Transverse colon (tissue), 4 donors: ENCODE data around the gene PDE4D. TPM values are rescaled to one million over a fixed set of nuclear protein-coding genes. Genes with fewer than 3 reads are reported as not detected.
A peak's percentile ranks its signal among the peaks of the same experiment; 100 is the strongest.

Experiments used
- DNase-seq: peaks from one replicate; pipeline ENCODE4 v3.0.0-alpha.2; 2019
- H3K27ac ChIP-seq, 4 donors: fragments of 200-600 bp; sonication (generic); 2 replicates each; pipeline ENCODE4 v1.5.1; 2016 to 2018; ENCODE audit warnings: inconsistent platforms in 4 of 4
- H3K27me3 ChIP-seq: fragments of 200-600 bp; sonication (generic); 2 replicates; pipeline ENCODE4 v1.5.1; 2017; ENCODE audit warnings: inconsistent platforms
- H3K36me3 ChIP-seq, 4 donors: fragments of 200-600 bp; sonication (generic); 2 replicates each; pipeline ENCODE4 v1.5.1; 2017 to 2019; ENCODE audit warnings: inconsistent platforms in 4 of 4
- H3K4me1 ChIP-seq, 4 donors: fragments of 200-600 bp; sonication (generic); 2 replicates each; pipeline ENCODE4 v1.5.1; 2017 to 2020; ENCODE audit warnings: inconsistent platforms in 4 of 4
- H3K4me3 ChIP-seq, 4 donors: fragments of 200-600 bp; sonication (generic); 1 replicate in 1 of 4; 2 replicates in 3 of 4; pipeline versions ENCODE4 v1.5.1 to v1.6.1; 2017 to 2019; ENCODE audit warnings: inconsistent platforms in 4 of 4
- H3K9me3 ChIP-seq, 2 donors: fragments of 200-600 bp; sonication (generic); 2 replicates each; pipeline ENCODE4 v1.5.1; 2017 to 2019; ENCODE audit warnings: inconsistent platforms in 2 of 2
- CTCF ChIP-seq, 5 experiments: fragments of 200-600 bp in 3 of 5; fragments of 450-650 bp in 2 of 5; sonication (generic) in 3 of 5; IDR thresholded peaks; 1 replicate in 2 of 5; 2 replicates in 3 of 5; pipeline ENCODE4 v1.5.1; 2016 to 2017; ENCODE audit warnings: antibody characterized with exemption in 5 of 5, inconsistent platforms in 3 of 5, mild to moderate bottlenecking in 2 of 5, moderate library complexity in 1 of 5
- EP300 ChIP-seq: sonication (generic); formaldehyde crosslinking; IDR thresholded peaks from one replicate; pipeline ENCODE4 v1.6.1; 2017; ENCODE audit warnings: antibody characterized with exemption, low read depth
- POLR2A ChIP-seq: fragments of 450-650 bp; IDR thresholded peaks from one replicate; pipeline ENCODE4 v1.6.1; 2016; ENCODE audit warnings: antibody characterized with exemption, mild to moderate bottlenecking, moderate library complexity
- POLR2AphosphoS5 ChIP-seq, 3 donors: sonication (generic); formaldehyde crosslinking; IDR thresholded peaks; one replicate each; pipeline ENCODE4 v1.6.1; 2016; ENCODE audit warnings: antibody characterized with exemption in 3 of 3
- WGBS, 2 donors: methylation state at CpG; one replicate each; pipeline ENCODE4 v1.1.5; 2018; ENCODE audit warnings: low coverage in 1 of 2; 5-methylcytosine and 5-hydroxymethylcytosine counted together
- in situ Hi-C, 4 donors: fragments of 200-750 bp; cut with MboI; loops; one replicate each; pipeline versions ENCODE4 v1.15.0 to v1.15.1; 2017; ENCODE audit warnings: low sequenced_read_pairs in 3 of 4, low pct_ligation_motif_present in 1 of 4, low pct_unique_long_range_greater_than_20kb in 1 of 4
- intact Hi-C: fragments of 100-400 bp; cut with DNase I; formaldehyde crosslinking; loops from one replicate; pipeline ENCODE4 v1.15.1; 2023; ENCODE audit warnings: low total_unique reads
- total RNA-seq, 4 donors: library from RNA; depleted of rRNA; stranded (reverse); fragments of >200 nt; gene quantifications; one replicate each; pipeline ENCODE4 v1.1.0, GENCODE V29; 2016

Gene PDE4D
- total RNA-seq, 4 donors from 2014 or later, result 47.0 to 302 (median 73.6) TPM

GRCh38 chr5:59564895-59565294, 328.6 kb downstream of the PDE4D start:
- no peak overlapping the region for H3K4me3 ChIP-seq
- intact Hi-C loops, result no loop called here
- peak; percentile 14 for DNase-seq

DNA sequence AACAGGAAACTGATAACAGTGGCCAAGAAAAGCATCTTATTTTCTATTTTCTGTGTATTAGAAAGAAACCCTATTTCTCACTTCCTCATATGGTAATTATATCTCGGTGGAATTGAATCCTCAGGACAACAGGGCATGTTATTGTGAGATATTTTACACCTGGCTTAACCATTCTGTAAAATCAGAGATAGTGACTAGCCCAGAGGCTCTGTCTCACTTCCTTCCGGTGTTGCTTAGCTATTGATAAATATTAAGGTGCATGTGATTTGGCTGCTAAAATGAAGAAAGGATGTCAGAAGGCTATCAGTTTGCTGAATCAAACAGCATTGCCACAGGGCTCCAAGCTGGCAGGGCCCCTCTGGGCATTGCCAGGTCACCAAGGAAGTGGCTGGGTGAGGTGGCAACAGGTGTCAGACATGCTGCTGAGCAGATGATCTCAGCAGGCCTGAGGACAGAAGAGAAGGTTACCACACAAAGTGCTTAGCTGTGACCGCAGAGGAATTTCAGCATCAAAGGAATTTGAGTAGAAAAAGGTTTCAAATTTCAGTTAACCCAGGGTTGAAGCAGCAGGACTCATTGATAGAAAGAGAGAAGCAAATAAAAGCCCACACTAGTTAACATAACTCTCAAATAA, 330.7 kb downstream of the PDE4D start:
- in situ Hi-C loops (no loop called here), intact Hi-C loops (no loop called here)
- H3K4me3 ChIP-seq, result no peak overlapping the region
- TF ChIP-seq CTCF (IDR thresholded peaks at IDR 0.05), result no peak
- TF ChIP-seq POLR2A, result no peak
- TF ChIP-seq POLR2AphosphoS5 (IDR thresholded peaks at IDR 0.05), result no peak
- TF ChIP-seq EP300, result no peak
- peaks cover 0 to 15% (median 6%) of the 10 kb centered on the region in 4 donors for H3K4me1 ChIP-seq
- WGBS, 2 donors, result 18 to 58% methylated on average over 2 to 3 of the region's 3 CpGs
- peak; percentile 24 for DNase-seq
- no peaks in the 10 kb centered on the region for H3K27me3 ChIP-seq
- no peaks in the 10 kb centered on the region for H3K36me3 ChIP-seq
- no peaks in the 10 kb centered on the region for H3K9me3 ChIP-seq
- H3K27ac ChIP-seq, result peak overlapping the region in 1 of 4 donors; percentile 42

More at GRCh38 chr5:59564895-59565294, 328.6 kb downstream of the PDE4D start:
- Histone ChIP-seq H3K36me3 (no peaks in the 10 kb centered on the region), H3K27me3 (no peaks in the 10 kb centered on the region), H3K4me1 (peaks cover 0 to 15% (median 6%) of the 10 kb centered on the region in 4 donors), H3K9me3 (no peaks in the 10 kb centered on the region), H3K27ac (no peak overlapping the region)
- in situ Hi-C loops, result no loop called here
- 71 to 86% methylated on average over 1 of the region's 1 CpG for WGBS, 2 donors
- TF ChIP-seq CTCF (IDR thresholded peaks at IDR 0.05) (no peak), POLR2AphosphoS5 (IDR thresholded peaks at IDR 0.05) (no peak), EP300 (no peak), POLR2A (no peak)

DNA sequence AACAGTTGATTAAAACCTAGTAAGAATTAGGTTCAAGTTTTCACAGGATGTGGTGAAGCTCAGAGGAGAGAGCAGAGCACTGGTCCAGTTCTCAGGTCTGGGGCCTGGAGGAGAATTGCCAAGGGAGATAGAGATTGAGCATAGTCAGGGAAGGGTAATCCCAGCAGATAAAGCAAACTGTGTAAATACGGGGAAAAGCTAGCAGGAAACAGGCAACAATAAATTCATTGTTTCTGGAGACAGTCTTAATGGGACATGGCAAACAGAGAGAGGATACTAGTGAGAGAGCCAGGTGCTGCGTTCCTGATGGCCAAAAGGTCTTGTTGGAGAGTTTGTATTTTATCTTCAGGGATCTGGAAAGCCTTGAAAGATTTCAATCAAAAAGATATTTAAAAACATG, 333.0 kb downstream of the PDE4D start:
- DNase-seq, result no peak
- in situ Hi-C loops, result no loop called here

DNA sequence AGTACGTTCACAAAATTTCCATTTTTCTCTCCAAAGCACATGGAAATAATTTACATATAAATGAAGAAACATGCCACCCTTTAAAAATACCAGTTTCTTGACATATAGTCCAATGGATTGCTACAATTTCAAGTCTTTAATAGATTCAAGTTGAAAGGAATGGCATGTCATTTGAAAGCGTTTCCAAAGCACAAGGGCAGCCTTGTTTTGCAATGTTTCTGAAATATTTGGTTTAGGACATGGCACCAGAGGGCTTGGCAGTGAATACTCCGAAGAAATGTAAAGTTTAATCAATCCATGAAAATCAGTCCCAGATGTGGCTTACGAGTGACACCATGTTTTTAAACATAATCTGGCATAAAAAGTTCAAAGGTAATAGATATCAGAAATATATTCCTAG, 333.7 kb downstream of the PDE4D start:
- Histone ChIP-seq H3K27ac (no peak overlapping the region), H3K27me3 (no peaks in the 10 kb centered on the region), H3K9me3 (no peaks in the 10 kb centered on the region), H3K4me3 (no peak overlapping the region), H3K4me1 (peaks cover 0 to 15% (median 6%) of the 10 kb centered on the region in 4 donors), H3K36me3 (no peaks in the 10 kb centered on the region)
- no peak for TF ChIP-seq EP300
- no peak for DNase-seq
- in situ Hi-C loops (no loop called here), intact Hi-C loops (no loop called here)
- WGBS, 2 donors, result 82 to 86% methylated on average over 4 of the region's 4 CpGs

More for the DNA sequence above, 333.0 kb downstream of the PDE4D start:
- no peaks in the 10 kb centered on the region for H3K36me3 ChIP-seq
- no peak overlapping the region for H3K27ac ChIP-seq
- no peaks in the 10 kb centered on the region for H3K9me3 ChIP-seq
- TF ChIP-seq EP300 (no peak), POLR2A (no peak), POLR2AphosphoS5 (IDR thresholded peaks at IDR 0.05) (no peak), CTCF (IDR thresholded peaks at IDR 0.05) (no peak)
- WGBS, 2 donors, result 50 to 53% methylated on average over 2 of the region's 2 CpGs
- intact Hi-C loops, result no loop called here
- H3K27me3 ChIP-seq, result no peaks in the 10 kb centered on the region
- H3K4me3 ChIP-seq, result no peak overlapping the region
- H3K4me1 ChIP-seq, result peaks cover 0 to 15% (median 6%) of the 10 kb centered on the region in 4 donors

DNA sequence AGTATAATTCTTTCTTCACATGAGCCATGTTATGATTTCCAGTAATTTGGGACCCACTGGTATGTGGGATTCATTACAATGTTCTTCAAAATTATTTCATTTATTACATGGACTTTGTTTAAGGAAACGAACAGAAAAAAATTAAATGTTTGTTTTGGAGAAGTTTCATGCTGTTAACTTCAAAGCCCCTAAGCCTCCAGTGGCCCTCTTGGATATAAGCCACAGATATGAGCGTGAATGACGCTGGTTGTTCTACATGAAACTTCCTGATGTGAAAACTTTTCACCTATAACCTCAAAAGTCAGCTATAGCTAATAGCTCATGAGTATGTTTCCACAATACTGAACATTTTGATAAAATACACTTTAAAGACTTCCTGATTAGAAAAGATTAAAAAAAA, 334.2 kb downstream of the PDE4D start:
- TF ChIP-seq POLR2A, result no peak
- in situ Hi-C loops (no loop called here), intact Hi-C loops (no loop called here)
- H3K4me3 ChIP-seq, result no peak overlapping the region
- no peaks in the 10 kb centered on the region for H3K9me3 ChIP-seq
- no peaks in the 10 kb centered on the region for H3K27me3 ChIP-seq
- no peak for DNase-seq
- no peak overlapping the region for H3K27ac ChIP-seq
- H3K36me3 ChIP-seq, result no peaks in the 10 kb centered on the region
- 49 to 63% methylated on average over 3 of the region's 3 CpGs for WGBS, 2 donors
- peaks cover 0 to 15% (median 7%) of the 10 kb centered on the region in 4 donors for H3K4me1 ChIP-seq
